Mesodermal cell (in vitro differentiated cells): ENCODE measurements around the gene GALNT15.

Experiments
- H3K27ac ChIP-seq: 2 replicates; pipeline ENCODE4 v1.7.0; 2013; ENCODE audit warnings: mild to moderate bottlenecking, low read depth, low read length, moderate library complexity; ENCODE audit not compliant: severe bottlenecking
- H3K36me3 ChIP-seq: 2 replicates; pipeline ENCODE4 v1.7.1; 2013; ENCODE audit warnings: mild to moderate bottlenecking, low read length, moderate library complexity; ENCODE audit not compliant: control insufficient read depth, insufficient read depth
- H3K4me1 ChIP-seq: one replicate; pipeline ENCODE4 v1.7.1; 2013; ENCODE audit warnings: mild to moderate bottlenecking, low read length; ENCODE audit not compliant: insufficient read depth, control insufficient read depth, poor library complexity, severe bottlenecking
- H3K4me3 ChIP-seq: 2 replicates; pipeline ENCODE4 v1.7.0; 2013; ENCODE audit warnings: low read length, control low read depth, mild to moderate bottlenecking; ENCODE audit not compliant: insufficient read depth, poor library complexity, severe bottlenecking; ENCODE audit errors: extremely low read depth
- H3K9me3 ChIP-seq: 2 replicates; pipeline ENCODE4 v1.7.1; 2013; ENCODE audit warnings: mild to moderate bottlenecking, low read length, moderate library complexity; ENCODE audit not compliant: control insufficient read depth
- WGBS, 2 experiments: methylation state at CpG; one replicate each; pipeline ENCODE4 v1.1.5; 2013; ENCODE audit warnings: missing lambda C conversion rate in 2 of 2; ENCODE audit not compliant: insufficient coverage in 2 of 2; 5-methylcytosine and 5-hydroxymethylcytosine counted together

GALNT15 gene

GRCh38 chr3:16178628-16178988, 4.1 kb downstream of the GALNT15 start:
- no peak overlapping the region for H3K4me3 ChIP-seq
- H3K9me3 ChIP-seq: no peaks in the 10 kb centered on the region
- H3K27ac ChIP-seq: no peak overlapping the region
- WGBS, 2 experiments: 57 to 67% methylated on average over 8 to 9 of the region's 9 CpGs
- H3K36me3 ChIP-seq: no peaks in the 10 kb centered on the region
- H3K4me1 ChIP-seq: peaks cover 17% of the 10 kb centered on the region

- H3K4me1 ChIP-seq: peaks cover 21% of the 10 kb centered on the region
- no peaks in the 10 kb centered on the region for H3K9me3 ChIP-seq
- H3K4me3 ChIP-seq: no peak overlapping the region
- no peaks in the 10 kb centered on the region for H3K36me3 ChIP-seq
- H3K27ac ChIP-seq: no peak overlapping the region
- WGBS, 2 experiments: 73 to 81% methylated on average over 2 of the region's 2 CpGs
Observed at GRCh38 chr3:16179261-16179660, 4.8 kb downstream of the GALNT15 start.

- Histone ChIP-seq H3K4me3 (no peak overlapping the region), H3K9me3 (no peaks in the 10 kb centered on the region), H3K4me1 (peaks cover 19% of the 10 kb centered on the region), H3K27ac (no peak overlapping the region), H3K36me3 (no peaks in the 10 kb centered on the region)
- 75 to 77% methylated on average over 12 to 15 of the region's 15 CpGs for WGBS, 2 experiments
Observed at GRCh38 chr3:16179771-16180736, 5.6 kb downstream of the GALNT15 start.

- no peak overlapping the region for H3K27ac ChIP-seq
- no peaks in the 10 kb centered on the region for H3K36me3 ChIP-seq
- H3K9me3 ChIP-seq: no peaks in the 10 kb centered on the region
- H3K4me1 ChIP-seq: peaks cover 19% of the 10 kb centered on the region
- 87 to 94% methylated on average over 2 to 3 of the region's 3 CpGs for WGBS, 2 experiments
- no peak overlapping the region for H3K4me3 ChIP-seq
Observed at GRCh38 chr3:16180737-16181134, 6.3 kb downstream of the GALNT15 start.

- Histone ChIP-seq H3K27ac (no peak overlapping the region), H3K36me3 (no peaks in the 10 kb centered on the region), H3K4me3 (no peak overlapping the region), H3K4me1 (peaks cover 19% of the 10 kb centered on the region), H3K9me3 (no peaks in the 10 kb centered on the region)
- WGBS, 2 experiments: 79 to 86% methylated on average over 2 to 5 of the region's 6 CpGs
Observed at GRCh38 chr3:16181361-16181760, 6.9 kb downstream of the GALNT15 start.

- H3K27ac ChIP-seq: no peak overlapping the region
- no peaks in the 10 kb centered on the region for H3K36me3 ChIP-seq
- H3K9me3 ChIP-seq: no peaks in the 10 kb centered on the region
- 95% methylated on average over 2 of the region's 2 CpGs; no CpG with 5 or more reads in 1 of the 2 experiments for WGBS, 2 experiments
- H3K4me1 ChIP-seq: peaks cover 19% of the 10 kb centered on the region
- H3K4me3 ChIP-seq: no peak overlapping the region
Observed at GRCh38 chr3:16182183-16182582, 7.7 kb downstream of the GALNT15 start.

- H3K9me3 ChIP-seq: no peaks in the 10 kb centered on the region
- no peak overlapping the region for H3K4me3 ChIP-seq
- H3K4me1 ChIP-seq: peaks cover 19% of the 10 kb centered on the region
- 74 to 78% methylated on average over 5 of the region's 5 CpGs for WGBS, 2 experiments
- no peak overlapping the region for H3K27ac ChIP-seq
- H3K36me3 ChIP-seq: no peaks in the 10 kb centered on the region
Observed at GRCh38 chr3:16182612-16183011, 8.1 kb downstream of the GALNT15 start.

GRCh38 chr3:16183082-16183481, 8.6 kb downstream of the GALNT15 start:
- 83% methylated on average over 1 of the region's 1 CpG; no CpG with 5 or more reads in 1 of the 2 experiments for WGBS, 2 experiments
- H3K36me3 ChIP-seq: no peaks in the 10 kb centered on the region
- no peak overlapping the region for H3K4me3 ChIP-seq
- no peak overlapping the region for H3K27ac ChIP-seq
- H3K4me1 ChIP-seq: peaks cover 19% of the 10 kb centered on the region
- H3K9me3 ChIP-seq: no peaks in the 10 kb centered on the region

- Histone ChIP-seq H3K36me3 (no peaks in the 10 kb centered on the region), H3K4me1 (peaks cover 19% of the 10 kb centered on the region), H3K27ac (peak overlapping the region; percentile 16), H3K9me3 (no peaks in the 10 kb centered on the region), H3K4me3 (no peak overlapping the region)
- WGBS, 2 experiments: 78 to 98% methylated on average over 3 to 6 of the region's 7 CpGs
Observed at GRCh38 chr3:16183601-16184270, 9.3 kb downstream of the GALNT15 start.

GRCh38 chr3:16186086-16186485, 11.6 kb downstream of the GALNT15 start:
- no peaks in the 10 kb centered on the region for H3K36me3 ChIP-seq
- H3K4me1 ChIP-seq: peaks cover 14% of the 10 kb centered on the region
- no peak overlapping the region for H3K27ac ChIP-seq
- no CpG with 5 or more reads among the region's 1 CpG for WGBS, 2 experiments
- H3K9me3 ChIP-seq: no peaks in the 10 kb centered on the region
- H3K4me3 ChIP-seq: no peak overlapping the region

- 70 to 94% methylated on average over 2 to 3 of the region's 3 CpGs for WGBS, 2 experiments
- Histone ChIP-seq H3K27ac (no peak overlapping the region), H3K36me3 (no peaks in the 10 kb centered on the region), H3K4me1 (peaks cover 14% of the 10 kb centered on the region), H3K4me3 (no peak overlapping the region), H3K9me3 (no peaks in the 10 kb centered on the region)
Observed at GRCh38 chr3:16186565-16186964, 12.1 kb downstream of the GALNT15 start.
